ENCODE results near the gene FBXW11.
A peak's percentile ranks its signal among the peaks of the same experiment; 100 is the strongest.
"Not testable (repeated sequence)": the region's sequence is repeated elsewhere in the genome, so short reads cannot be mapped to it uniquely, and the experiment has no call there.

Gene FBXW11

GRCh38 chr5:171980792-171981191 lies 25.6 kb downstream of the FBXW11 start:
- no peak for DNase-seq

DNA sequence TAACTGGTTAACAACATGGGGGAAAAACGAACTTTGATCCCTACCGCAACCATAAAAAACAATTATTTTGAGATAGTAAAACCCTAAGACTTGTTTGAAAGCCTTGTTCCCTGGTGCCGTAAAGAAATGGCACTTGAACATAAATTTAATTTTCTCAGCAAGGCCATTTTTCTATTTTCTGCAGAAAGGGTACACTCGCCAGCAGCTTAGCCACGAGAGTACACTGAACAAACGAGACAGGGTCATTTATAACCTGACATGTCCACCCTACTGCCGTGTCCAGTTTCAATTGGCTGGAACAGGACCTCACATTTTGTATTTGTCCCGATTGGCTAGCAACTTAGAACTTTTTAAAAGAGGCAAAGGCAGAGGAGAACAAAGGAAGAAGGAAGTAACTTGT lies 26.8 kb downstream of the FBXW11 start:
- no peak for DNase-seq

DNA sequence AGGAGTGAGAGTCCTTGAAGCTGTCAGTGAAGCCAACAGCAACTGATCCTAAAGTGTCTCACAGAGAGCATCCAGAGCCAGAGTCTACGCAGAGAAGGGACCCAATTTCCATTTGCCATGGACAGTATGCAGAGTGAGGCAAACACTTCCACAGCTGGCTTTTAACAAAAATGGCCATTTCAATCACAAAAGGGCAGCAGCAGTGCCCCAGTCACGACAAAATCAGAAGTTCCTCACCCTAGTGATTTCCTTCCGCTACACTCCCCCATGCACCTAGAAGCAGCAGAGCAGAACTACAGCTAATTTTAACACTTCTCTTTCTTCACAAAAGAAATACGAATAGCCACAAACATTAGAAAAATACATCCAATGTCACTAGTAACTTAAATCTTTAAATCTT lies 27.9 kb downstream of the FBXW11 start:
- no peak for DNase-seq

GRCh38 chr5:171978016-171978415 lies 28.4 kb downstream of the FBXW11 start:
- no peak for DNase-seq

- DNase-seq, result not testable (repeated sequence)
These were observed 29.0 kb downstream of the FBXW11 start for GRCh38 chr5:171977244-171977950.

GRCh38 chr5:171975877-171976667 lies 30.4 kb downstream of the FBXW11 start:
- DNase-seq, result no peak

GRCh38 chr5:171975262-171975876 lies 31.1 kb downstream of the FBXW11 start:
- DNase-seq, result no peak

GRCh38 chr5:171970826-171971225 lies 35.6 kb downstream of the FBXW11 start:
- no peak for DNase-seq

DNA sequence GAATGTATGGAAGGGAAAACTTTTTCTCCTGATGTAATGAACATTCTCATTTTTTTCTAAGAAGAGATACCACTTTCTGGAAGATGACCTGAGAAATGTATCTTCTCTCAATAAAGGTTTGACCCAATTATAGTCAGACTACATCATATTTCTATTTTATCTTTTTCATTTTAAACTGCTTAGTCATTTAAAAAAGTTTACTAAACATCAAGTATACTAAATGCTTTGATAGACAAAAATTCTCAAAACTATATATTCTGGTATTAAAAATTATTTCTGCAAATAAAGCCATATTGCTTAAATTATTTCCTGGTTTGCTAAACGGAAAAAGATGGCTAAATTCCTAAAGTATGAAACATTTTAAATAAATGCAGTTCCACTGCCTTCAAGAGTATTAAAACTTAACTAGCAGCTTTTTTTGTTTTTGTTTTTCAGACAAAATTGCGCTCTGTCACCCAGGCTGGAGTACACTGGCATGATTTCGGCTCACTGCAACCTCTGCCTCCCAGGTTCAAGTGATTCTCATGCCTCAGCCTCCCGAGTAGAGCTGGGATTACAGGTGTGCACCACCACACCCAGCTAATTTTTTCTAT lies 37.1 kb downstream of the FBXW11 start:
- no peak for DNase-seq

DNA sequence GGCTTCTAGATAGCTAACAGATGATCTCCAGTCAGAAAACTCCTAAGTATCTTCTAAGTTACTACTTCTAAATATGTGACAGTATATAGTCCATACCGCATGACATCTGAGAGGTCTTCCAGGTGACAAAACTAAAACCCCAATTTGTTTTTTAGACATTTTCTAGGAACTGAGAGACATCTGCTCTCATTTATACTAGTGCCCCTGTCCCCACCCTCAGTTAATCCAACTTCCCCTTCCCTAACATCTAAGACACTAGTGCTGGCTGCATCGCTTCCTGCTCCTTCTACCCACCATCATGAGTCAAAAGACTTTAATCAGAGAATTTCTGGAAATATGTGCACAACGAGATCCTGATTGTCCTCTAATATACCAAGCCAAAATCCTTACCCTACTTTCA lies 37.9 kb downstream of the FBXW11 start:
- DNase-seq, result no peak

DNA sequence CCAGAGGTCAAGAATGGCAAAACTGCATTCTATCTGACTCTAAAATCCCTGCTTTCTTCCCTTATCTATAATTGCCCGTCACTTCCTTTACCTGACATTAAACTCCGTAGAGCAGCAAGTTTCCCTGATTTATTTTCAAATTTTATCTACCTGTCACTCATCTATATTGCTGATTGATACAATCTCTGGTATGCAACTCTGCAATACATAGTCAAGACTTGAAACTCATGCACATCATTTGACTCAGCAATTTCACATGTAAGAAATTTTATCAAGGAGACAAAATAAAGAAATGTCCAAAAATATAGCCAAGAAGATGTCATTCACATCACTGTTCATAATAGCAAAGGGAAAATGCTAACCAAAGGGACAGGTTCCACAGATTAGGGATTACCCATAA lies 39.5 kb downstream of the FBXW11 start:
- no peak for DNase-seq

DNA sequence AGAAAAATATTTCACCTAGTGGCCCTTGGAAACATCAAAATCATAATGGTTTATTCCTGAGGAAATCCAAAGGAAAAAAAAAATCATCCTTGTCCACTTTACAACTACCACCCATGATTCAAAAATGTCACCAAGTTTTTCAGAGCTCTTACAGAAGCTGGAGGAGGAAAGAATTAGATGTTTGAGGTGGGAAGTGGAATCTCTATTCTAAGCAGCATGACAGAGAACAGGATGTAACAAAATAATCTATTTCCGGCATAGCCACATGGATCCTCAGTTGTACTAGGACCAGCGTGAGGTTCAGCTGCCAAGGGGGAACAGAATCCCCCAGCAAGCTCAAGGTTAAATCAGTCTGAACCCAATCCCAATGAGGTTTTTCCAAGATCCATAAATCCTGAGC lies 40.2 kb downstream of the FBXW11 start:
- DNase-seq, result no peak

GRCh38 chr5:171965745-171966144 lies 40.7 kb downstream of the FBXW11 start:
- peak; percentile 10 to 44 for DNase-seq

DNA sequence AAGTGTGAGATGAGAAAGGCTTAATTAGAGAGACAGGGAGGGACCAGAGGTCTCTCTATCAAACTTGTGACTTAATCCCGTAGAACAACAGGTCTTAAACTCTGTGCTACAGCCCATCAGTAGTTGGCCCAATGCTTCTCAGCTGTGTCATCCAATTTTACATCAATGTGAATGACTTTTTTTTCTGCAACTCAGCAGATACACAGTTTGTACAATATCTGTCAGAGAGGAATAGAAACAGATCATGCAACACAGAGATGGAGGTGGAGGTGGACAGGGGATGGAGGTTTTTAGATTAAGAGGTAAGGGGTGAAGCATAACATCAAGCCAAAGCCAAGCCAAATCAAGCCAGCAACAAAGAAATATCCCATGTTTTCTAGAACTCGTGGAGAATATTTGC lies 43.0 kb downstream of the FBXW11 start:
- DNase-seq, result no peak

DNA sequence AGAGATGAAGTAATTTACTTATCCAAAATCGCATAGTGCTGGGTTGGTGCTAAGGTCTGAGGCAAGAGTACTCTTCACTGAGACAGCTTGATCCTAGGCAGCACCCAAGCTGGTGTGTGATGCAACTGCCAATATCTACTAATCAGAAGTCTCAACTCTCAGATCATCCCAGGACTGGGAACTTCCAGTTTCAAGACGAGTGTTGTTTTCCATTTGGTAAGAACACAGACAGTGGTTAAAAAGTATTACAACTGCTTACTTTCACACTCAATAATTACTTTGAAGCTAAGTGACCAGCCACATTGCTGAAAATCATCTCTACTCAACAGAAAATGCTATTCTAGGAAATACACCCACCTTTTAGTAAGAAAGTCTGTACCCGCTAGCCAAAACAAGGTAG lies 45.3 kb downstream of the FBXW11 start:
- DNase-seq, result peak in 1 of 2 experiments; percentile 3

DNA sequence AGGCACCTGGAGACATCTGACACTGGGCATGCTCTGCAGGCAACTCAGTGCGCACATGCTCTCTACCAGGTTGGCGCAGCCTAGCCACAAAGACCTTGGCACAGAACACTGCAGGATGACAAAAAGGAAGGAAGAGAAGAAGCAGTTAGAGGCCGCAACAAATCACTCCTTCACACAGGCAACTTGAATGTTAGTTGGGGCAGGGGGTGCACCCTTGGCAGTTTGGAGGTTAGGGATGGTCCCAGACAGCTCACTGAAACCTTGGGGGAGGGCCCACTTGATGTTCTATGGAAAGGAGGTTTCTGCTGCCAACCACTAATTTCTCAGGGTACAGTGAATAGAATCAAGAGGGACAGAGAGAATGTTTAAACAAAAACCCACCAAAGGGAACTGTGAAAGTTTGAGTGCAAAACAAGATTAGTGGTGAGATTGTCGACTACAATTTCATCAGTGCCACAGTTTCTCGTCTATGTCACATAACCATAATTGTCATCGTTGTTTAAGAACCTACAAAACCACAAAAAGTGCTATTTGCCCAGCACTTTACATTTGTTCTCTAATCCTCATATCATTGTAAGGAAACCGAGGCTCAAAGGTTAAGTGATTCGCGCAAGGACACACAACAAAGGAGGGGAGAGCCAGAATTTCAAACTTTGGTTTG lies 48.7 kb downstream of the FBXW11 start:
- peak; percentile 1 to 18 for DNase-seq

DNA sequence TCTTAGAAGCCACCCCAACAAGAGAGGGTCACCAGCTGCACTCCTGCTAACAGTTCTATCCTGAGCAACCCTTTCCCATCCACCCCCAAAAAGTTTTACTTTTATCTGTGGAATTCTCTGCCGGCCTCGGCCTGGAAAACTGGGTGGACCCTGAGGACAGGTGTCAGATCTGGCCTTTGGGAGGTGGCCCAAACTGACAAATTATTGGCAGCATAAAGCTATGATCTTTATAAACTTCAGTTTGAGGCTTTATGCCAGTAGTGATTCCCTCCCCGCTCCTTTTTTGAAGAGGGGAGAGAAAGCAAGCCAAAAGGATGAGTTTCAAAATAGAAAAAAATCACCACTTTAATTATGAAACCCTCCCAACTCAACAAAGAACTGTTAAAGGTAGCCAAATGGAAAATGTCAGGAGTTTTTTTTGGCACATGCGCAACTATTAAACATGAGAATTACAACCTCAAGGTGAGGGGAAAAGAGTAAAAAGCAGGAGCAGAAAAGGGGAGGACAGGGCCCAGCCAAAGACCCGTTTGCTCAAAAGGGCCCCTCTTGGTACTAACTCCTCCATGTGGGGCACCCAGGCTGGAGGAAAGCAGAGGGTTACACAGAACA lies 49.4 kb downstream of the FBXW11 start:
- no peak for DNase-seq

DNA sequence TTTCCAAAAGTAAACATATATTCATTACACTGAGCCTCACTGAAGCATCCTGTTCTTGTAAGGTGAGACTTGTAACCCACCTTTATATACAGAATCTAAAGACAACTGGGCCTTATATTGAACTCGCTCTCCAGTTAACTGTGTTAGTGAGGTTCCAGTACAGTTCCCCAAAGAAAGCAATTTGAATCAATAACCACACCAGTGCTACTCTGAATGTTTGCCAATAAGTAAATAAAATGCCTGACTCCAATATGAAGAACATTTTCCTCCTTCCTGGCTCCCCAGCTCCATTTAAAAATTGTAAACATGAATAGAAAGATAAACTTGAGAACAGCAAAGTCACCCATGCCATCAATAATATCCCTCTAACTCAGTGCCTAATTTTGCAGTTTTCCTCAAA lies 50.1 kb downstream of the FBXW11 start:
- DNase-seq, result no peak

GRCh38 chr5:171955761-171956160 lies 50.7 kb downstream of the FBXW11 start:
- no peak for DNase-seq

- no peak for DNase-seq
These were observed 51.7 kb downstream of the FBXW11 start for GRCh38 chr5:171954721-171955120.

DNA sequence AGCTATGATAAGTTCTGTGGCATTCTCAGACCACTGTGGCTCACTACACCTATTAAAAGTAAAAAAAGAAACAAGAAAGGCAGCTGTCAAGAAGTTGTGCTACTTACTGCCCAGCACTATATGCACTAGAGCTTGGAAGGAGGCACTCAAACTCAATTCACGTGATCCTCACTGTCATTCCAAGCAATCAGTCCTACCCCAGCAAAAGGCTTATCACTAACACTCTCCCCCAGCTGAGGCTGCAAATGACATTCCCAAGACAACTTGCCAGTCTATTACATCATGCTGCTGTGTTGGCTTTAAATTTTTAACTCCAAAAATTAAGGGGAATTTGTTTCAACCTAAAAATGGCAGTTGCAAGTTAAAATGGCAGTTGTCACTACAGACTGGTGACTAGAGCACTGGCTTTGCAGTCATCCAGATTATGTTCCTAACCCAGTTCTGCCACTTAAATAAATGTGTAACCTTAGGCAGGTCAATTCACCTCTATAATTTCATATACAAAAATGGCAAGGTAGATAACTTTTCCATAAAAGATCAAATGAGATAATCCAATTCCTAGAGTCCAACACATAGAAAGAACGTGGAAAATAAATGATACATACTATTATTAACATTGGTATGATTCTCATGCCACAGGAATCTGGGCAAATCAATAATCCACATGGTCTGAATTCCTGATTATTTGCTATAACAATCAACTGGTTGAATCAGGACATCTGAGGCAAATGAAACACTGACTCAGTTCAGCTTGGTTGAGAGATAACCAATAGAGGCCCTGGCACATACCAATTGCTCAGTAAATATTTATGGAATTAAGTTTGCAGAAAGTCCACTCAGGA lies 52.4 kb downstream of the FBXW11 start:
- no peak for DNase-seq

DNA sequence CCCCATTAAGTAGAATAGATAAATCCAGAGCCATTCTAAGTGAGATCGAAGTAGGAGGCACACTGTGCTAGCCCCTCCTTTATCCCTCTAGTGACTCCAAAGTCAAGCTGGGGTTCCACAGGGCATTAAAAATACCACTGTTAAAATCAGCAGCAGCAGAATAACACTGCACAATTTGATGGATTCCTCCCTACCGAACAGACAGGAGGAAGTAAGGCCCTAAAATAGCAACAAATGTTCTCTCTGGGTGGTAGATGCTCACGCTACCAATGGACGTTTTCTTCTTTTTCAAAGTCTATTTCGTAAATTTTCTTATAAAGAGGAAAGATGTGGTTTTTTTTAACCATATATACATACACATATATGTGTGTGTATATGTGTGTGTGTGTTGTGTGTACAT lies 54.4 kb downstream of the FBXW11 start:
- DNase-seq, result no peak
